ENCODE results near the gene HJV.

Gene HJV

DNA sequence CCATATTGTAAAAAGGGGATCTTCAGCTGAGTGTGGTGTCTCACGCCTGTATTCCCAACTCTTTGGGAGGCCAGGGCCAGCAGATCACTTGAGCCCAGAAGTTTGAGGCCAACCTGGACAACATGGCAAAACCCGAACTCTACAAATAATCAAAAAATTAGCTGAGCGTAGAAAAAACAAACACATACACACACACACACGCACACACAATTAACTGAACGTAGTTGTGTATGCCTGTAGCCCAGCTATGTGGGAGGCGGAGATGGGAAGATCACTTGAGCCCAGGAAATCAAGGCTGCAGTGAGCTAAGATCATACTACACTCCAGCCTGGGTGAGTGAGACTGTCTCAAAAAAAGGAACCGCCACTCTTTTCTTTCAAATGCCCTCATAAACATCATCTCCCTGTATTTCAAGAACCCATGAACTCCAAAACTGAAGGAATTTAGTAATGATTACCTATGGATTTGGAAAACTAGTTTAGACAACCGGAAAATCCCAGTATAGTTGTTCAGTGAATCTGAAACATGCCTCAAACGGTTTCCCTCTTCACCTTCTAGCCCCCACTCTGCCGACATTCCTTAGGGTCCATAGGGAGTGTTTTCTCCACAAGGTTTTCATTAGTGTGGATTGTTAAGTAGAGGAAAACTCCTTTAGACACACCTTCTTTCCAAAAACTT is 29.7 kb downstream of the HJV start:
- TF ChIP-seq, protein P1, sequence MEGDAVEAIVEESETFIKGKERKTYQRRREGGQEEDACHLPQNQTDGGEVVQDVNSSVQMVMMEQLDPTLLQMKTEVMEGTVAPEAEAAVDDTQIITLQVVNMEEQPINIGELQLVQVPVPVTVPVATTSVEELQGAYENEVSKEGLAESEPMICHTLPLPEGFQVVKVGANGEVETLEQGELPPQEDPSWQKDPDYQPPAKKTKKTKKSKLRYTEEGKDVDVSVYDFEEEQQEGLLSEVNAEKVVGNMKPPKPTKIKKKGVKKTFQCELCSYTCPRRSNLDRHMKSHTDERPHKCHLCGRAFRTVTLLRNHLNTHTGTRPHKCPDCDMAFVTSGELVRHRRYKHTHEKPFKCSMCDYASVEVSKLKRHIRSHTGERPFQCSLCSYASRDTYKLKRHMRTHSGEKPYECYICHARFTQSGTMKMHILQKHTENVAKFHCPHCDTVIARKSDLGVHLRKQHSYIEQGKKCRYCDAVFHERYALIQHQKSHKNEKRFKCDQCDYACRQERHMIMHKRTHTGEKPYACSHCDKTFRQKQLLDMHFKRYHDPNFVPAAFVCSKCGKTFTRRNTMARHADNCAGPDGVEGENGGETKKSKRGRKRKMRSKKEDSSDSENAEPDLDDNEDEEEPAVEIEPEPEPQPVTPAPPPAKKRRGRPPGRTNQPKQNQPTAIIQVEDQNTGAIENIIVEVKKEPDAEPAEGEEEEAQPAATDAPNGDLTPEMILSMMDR (IDR thresholded peaks at IDR 0.05; ENCODE audit: insufficient read depth, low read length): no peak
- no peak for TF ChIP-seq GABPA (IDR thresholded peaks at IDR 0.05; ENCODE audit: low read depth)
- TF ChIP-seq, protein P2, sequence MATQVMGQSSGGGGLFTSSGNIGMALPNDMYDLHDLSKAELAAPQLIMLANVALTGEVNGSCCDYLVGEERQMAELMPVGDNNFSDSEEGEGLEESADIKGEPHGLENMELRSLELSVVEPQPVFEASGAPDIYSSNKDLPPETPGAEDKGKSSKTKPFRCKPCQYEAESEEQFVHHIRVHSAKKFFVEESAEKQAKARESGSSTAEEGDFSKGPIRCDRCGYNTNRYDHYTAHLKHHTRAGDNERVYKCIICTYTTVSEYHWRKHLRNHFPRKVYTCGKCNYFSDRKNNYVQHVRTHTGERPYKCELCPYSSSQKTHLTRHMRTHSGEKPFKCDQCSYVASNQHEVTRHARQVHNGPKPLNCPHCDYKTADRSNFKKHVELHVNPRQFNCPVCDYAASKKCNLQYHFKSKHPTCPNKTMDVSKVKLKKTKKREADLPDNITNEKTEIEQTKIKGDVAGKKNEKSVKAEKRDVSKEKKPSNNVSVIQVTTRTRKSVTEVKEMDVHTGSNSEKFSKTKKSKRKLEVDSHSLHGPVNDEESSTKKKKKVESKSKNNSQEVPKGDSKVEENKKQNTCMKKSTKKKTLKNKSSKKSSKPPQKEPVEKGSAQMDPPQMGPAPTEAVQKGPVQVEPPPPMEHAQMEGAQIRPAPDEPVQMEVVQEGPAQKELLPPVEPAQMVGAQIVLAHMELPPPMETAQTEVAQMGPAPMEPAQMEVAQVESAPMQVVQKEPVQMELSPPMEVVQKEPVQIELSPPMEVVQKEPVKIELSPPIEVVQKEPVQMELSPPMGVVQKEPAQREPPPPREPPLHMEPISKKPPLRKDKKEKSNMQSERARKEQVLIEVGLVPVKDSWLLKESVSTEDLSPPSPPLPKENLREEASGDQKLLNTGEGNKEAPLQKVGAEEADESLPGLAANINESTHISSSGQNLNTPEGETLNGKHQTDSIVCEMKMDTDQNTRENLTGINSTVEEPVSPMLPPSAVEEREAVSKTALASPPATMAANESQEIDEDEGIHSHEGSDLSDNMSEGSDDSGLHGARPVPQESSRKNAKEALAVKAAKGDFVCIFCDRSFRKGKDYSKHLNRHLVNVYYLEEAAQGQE (IDR thresholded peaks at IDR 0.05; ENCODE audit: insufficient replicate concordance, low read depth): no peak
- peak; percentile 96 for TF ChIP-seq POLR2AphosphoS5 (IDR thresholded peaks at IDR 0.05; ENCODE audit: low read depth)
- peak; percentile 25; the same call in 1 of the 2 replicates for TF ChIP-seq SPI1 (IDR thresholded peaks at IDR 0.05; ENCODE audit: borderline replicate concordance, low read depth)
- H3K27ac ChIP-seq (replicated peaks): no peak overlapping the region

DNA sequence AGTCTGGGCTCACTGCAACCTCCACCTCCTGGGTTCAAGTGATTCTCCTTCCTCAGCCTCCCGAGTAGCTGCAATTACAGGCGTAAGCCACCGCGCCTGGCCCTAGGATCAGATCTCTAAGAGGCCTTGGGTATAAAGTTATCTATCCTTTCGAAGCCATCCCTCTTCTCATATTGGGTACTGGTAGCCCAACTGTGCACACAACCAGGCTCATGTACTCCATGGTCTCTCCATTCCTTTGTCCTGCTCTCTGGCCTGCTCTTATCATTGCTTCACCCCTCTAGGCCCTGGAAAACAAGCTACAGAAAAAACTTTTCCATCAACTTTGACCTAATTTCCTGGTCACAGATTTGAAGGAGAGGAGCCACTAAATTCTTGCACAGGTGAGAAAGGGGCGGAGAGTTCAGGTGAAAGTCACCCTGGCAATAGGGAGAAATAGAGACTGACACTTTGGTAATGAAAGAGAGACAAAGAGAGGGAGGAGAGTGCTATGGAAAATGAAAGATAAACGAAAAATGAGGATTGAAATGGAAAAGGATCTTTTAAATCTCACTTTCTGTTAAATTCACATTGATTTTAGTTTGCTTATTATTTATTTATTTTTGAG is 31.2 kb downstream of the HJV start:
- TF ChIP-seq GABPA (IDR thresholded peaks at IDR 0.05; ENCODE audit: low read depth): no peak
- TF ChIP-seq, protein P1 (IDR thresholded peaks at IDR 0.05; ENCODE audit: insufficient read depth, low read length): no peak
- TF ChIP-seq, protein P2 (IDR thresholded peaks at IDR 0.05; ENCODE audit: insufficient replicate concordance, low read depth): no peak
- no peak; the same call in 1 of the 2 replicates for TF ChIP-seq POLR2AphosphoS5 (IDR thresholded peaks at IDR 0.05; ENCODE audit: low read depth)
- no peak for TF ChIP-seq SPI1 (IDR thresholded peaks at IDR 0.05; ENCODE audit: borderline replicate concordance, low read depth)
- H3K27ac ChIP-seq (replicated peaks): no peak overlapping the region
- no peak for DNase-seq (ENCODE audit: low read depth in 1 of 2, low spot score in 1 of 2)
- H3K27me3 ChIP-seq (ENCODE audit: insufficient read depth, poor library complexity, severe bottlenecking): no peaks in the 10 kb centered on the region
- H3K4me3 ChIP-seq (replicated peaks; ENCODE audit: insufficient read depth, low read length): no peak overlapping the region

More for the DNA sequence above, 29.7 kb downstream of the HJV start:
- DNase-seq (ENCODE audit: low read depth in 1 of 2, low spot score in 1 of 2): peak in 1 of 2 experiments; percentile 30
- Histone ChIP-seq H3K27me3 (ENCODE audit: insufficient read depth, poor library complexity, severe bottlenecking) (no peaks in the 10 kb centered on the region), H3K4me3 (replicated peaks; ENCODE audit: insufficient read depth, low read length) (no peak overlapping the region)

DNA sequence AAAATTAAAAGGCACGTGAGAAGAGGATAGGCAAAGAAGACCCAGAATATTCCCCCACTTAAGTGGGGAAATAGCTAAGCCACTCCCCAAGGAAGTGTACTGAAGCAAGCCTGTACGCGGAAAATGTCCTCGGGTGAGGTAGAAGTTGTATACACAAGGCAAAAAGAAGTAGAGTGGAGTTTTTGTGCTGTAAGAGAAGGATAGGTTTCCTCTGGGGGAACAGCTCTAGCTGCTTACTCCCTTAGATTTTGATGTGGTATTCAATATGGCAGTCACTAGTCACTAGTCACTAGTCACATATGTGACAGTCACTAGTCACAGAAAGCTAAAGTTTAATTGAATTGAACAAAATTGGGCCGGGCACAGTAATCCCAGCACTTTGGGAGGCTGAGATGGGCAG is 32.8 kb downstream of the HJV start:
- DNase-seq (ENCODE audit: low read depth in 1 of 2, low spot score in 1 of 2): no peak
- TF ChIP-seq SPI1 (IDR thresholded peaks at IDR 0.05; ENCODE audit: borderline replicate concordance, low read depth): no peak
- TF ChIP-seq GABPA (IDR thresholded peaks at IDR 0.05; ENCODE audit: low read depth): no peak
- no peaks in the 10 kb centered on the region for H3K27me3 ChIP-seq (ENCODE audit: insufficient read depth, poor library complexity, severe bottlenecking)
- no peak overlapping the region for H3K27ac ChIP-seq (replicated peaks)
- H3K4me3 ChIP-seq (replicated peaks; ENCODE audit: insufficient read depth, low read length): no peak overlapping the region

DNA sequence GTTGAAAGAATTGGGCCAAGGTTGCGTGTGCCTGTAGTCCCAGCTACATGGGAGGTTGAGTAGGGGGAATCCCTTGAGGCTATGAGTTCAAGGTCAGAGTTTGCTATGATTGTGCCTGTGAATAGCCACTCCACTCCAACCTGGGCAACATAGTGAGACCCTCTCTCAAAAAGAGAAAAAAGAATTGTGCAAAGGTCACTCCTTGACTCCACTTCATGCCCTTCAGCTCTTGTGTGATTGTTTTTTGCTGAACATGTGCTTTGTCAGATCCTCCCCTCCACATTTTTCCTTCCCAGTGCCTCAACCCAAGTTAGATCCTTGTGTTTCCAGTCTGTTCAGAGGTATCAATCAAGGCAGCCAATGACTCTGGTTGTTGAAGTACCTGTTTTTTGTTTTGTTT is 33.6 kb downstream of the HJV start:
- Histone ChIP-seq H3K27ac (replicated peaks) (no peak overlapping the region), H3K27me3 (ENCODE audit: insufficient read depth, poor library complexity, severe bottlenecking) (no peaks in the 10 kb centered on the region), H3K4me3 (replicated peaks; ENCODE audit: insufficient read depth, low read length) (no peak overlapping the region)
- DNase-seq (ENCODE audit: low read depth in 1 of 2, low spot score in 1 of 2): no peak
- TF ChIP-seq POLR2AphosphoS5 (IDR thresholded peaks at IDR 0.05; ENCODE audit: low read depth) (no peak), SPI1 (IDR thresholded peaks at IDR 0.05; ENCODE audit: borderline replicate concordance, low read depth) (no peak), GABPA (IDR thresholded peaks at IDR 0.05; ENCODE audit: low read depth) (no peak)
- TF ChIP-seq, protein P1 (IDR thresholded peaks at IDR 0.05; ENCODE audit: insufficient read depth, low read length): no peak
- TF ChIP-seq, protein P2 (IDR thresholded peaks at IDR 0.05; ENCODE audit: insufficient replicate concordance, low read depth): no peak

All from HL-60 (cell line).